ENCODE data around the gene MRPS26. TPM values are rescaled to one million over a fixed set of nuclear protein-coding genes. Genes with fewer than 3 reads are reported as not detected.

MRPS26 gene
- total and polyA plus RNA-seq, 10 of the 15 experiments (the other 5 are each of a cell fraction or from before 2014, with no cell fraction given): 3.9 to 95.3 (median 46.5) TPM

GRCh38 chr20:3045816-3046676 is at the start of gene MRPS26 (continued):
- TF ChIP-seq REST (IDR thresholded peaks at IDR 0.05; ENCODE audit: low read depth, low read length) (no peak), DPF2 (IDR thresholded peaks at IDR 0.05) (peak; percentile 58; the same call in 1 of the 2 replicates), LARP7 (IDR thresholded peaks at IDR 0.05) (peak; percentile 99), PML (IDR thresholded peaks at IDR 0.05; ENCODE audit: low read length) (peak; percentile 59; the same call in 1 of the 2 replicates), RAD51 (IDR thresholded peaks at IDR 0.05) (no peak), YY1 (IDR thresholded peaks at IDR 0.05; ENCODE audit: low read depth, low read length) (peak; percentile 82), RBBP5 (conservative IDR thresholded peaks at IDR 0.05) (no peak), SUPT20H (IDR thresholded peaks at IDR 0.05; ENCODE audit: borderline replicate concordance, control insufficient read depth, low read depth, low read length) (no peak), ZBTB33 (IDR thresholded peaks at IDR 0.05) (no peak), POLR2A (IDR thresholded peaks at IDR 0.05; ENCODE audit: low read depth, low read length) (peak; percentile 81), RELB (IDR thresholded peaks at IDR 0.05; ENCODE audit: low read depth) (no peak), ZNF622 (IDR thresholded peaks at IDR 0.05) (no peak)

All from GM12878 (cell line).